ENCODE measurements around the gene ST6GALNAC4.

Gene ST6GALNAC4

GRCh38 chr9:127953768-127954505 lies 37.1 kb upstream of the ST6GALNAC4 start:
- peak overlapping the region; percentile 49 to 71 for H3K4me3 Mint-ChIP-seq

GRCh38 chr9:127953154-127953553 lies 36.3 kb upstream of the ST6GALNAC4 start:
- DNase-seq: no peak
- Mint-ChIP-seq H3K4me1 (peaks cover 97% of the 10 kb centered on the region), H3K27ac (no peak overlapping the region), H3K27me3 (no peaks in the 10 kb centered on the region), H3K9me3 (no peaks in the 10 kb centered on the region), H3K4me3 (peak overlapping the region in 1 of 2 donors; percentile 71)
- ATAC-seq: no peak

More at GRCh38 chr9:127953768-127954505, 37.1 kb upstream of the ST6GALNAC4 start:
- H3K9me3 Mint-ChIP-seq: no peaks in the 10 kb centered on the region
- H3K27ac Mint-ChIP-seq: peak overlapping the region; percentile 22 to 89
- DNase-seq (no peak), ATAC-seq (peak; percentile 27)
- H3K4me1 Mint-ChIP-seq: peaks cover 97% of the 10 kb centered on the region
- H3K27me3 Mint-ChIP-seq: no peaks in the 10 kb centered on the region

GRCh38 chr9:127950513-127951289 lies 33.9 kb upstream of the ST6GALNAC4 start:
- Mint-ChIP-seq H3K9me3 (no peaks in the 10 kb centered on the region), H3K27ac (peak overlapping the region; percentile 78 to 92), H3K4me1 (peaks cover 98% of the 10 kb centered on the region), H3K27me3 (no peaks in the 10 kb centered on the region), H3K4me3 (peak overlapping the region; percentile 44 to 54)
- DNase-seq: no peak
- ATAC-seq: no peak

- Mint-ChIP-seq H3K27me3 (no peaks in the 10 kb centered on the region), H3K9me3 (no peaks in the 10 kb centered on the region), H3K27ac (peak overlapping the region; percentile 78 to 92), H3K4me1 (peaks cover 98% of the 10 kb centered on the region), H3K4me3 (peak overlapping the region; percentile 34 to 44)
- DNase-seq (no peak), ATAC-seq (no peak)
Measured at GRCh38 chr9:127949827-127950512, 33.1 kb upstream of the ST6GALNAC4 start.

- peak overlapping the region in 1 of 2 donors; percentile 88 for H3K27ac Mint-ChIP-seq
- H3K27me3 Mint-ChIP-seq: no peaks in the 10 kb centered on the region
- no peak for ATAC-seq
- no peaks in the 10 kb centered on the region for H3K9me3 Mint-ChIP-seq
- DNase-seq: no peak
- H3K4me1 Mint-ChIP-seq: peaks cover 98% of the 10 kb centered on the region
- H3K4me3 Mint-ChIP-seq: no peak overlapping the region
Measured at GRCh38 chr9:127947841-127948710, 31.2 kb upstream of the ST6GALNAC4 start.

GRCh38 chr9:127946728-127947127 lies 29.9 kb upstream of the ST6GALNAC4 start:
- peak overlapping the region; percentile 87 to 88 for H3K27ac Mint-ChIP-seq
- H3K27me3 Mint-ChIP-seq: no peaks in the 10 kb centered on the region
- ATAC-seq (no peak), DNase-seq (no peak)
- no peak overlapping the region for H3K4me3 Mint-ChIP-seq
- no peaks in the 10 kb centered on the region for H3K9me3 Mint-ChIP-seq
- H3K4me1 Mint-ChIP-seq: peaks cover 98% of the 10 kb centered on the region

GRCh38 chr9:127945942-127946341 lies 29.1 kb upstream of the ST6GALNAC4 start:
- peak overlapping the region; percentile 17 to 49 for H3K27ac Mint-ChIP-seq
- H3K27me3 Mint-ChIP-seq: no peaks in the 10 kb centered on the region
- ATAC-seq: no peak
- DNase-seq: no peak
- H3K4me3 Mint-ChIP-seq: no peak overlapping the region
- H3K9me3 Mint-ChIP-seq: no peaks in the 10 kb centered on the region
- H3K4me1 Mint-ChIP-seq: peaks cover 93% of the 10 kb centered on the region

- Mint-ChIP-seq H3K4me3 (no peak overlapping the region), H3K27me3 (no peaks in the 10 kb centered on the region), H3K27ac (peak overlapping the region in 1 of 2 donors; percentile 49), H3K9me3 (no peaks in the 10 kb centered on the region), H3K4me1 (peaks cover 87% of the 10 kb centered on the region)
- ATAC-seq: no peak
- DNase-seq: no peak
Measured at GRCh38 chr9:127945338-127945737, 28.5 kb upstream of the ST6GALNAC4 start.

- H3K27me3 Mint-ChIP-seq: no peaks in the 10 kb centered on the region
- no peak overlapping the region for H3K4me3 Mint-ChIP-seq
- no peaks in the 10 kb centered on the region for H3K9me3 Mint-ChIP-seq
- no peak for DNase-seq
- ATAC-seq: no peak
- peaks cover 81% of the 10 kb centered on the region for H3K4me1 Mint-ChIP-seq
- peak overlapping the region in 1 of 2 donors; percentile 54 for H3K27ac Mint-ChIP-seq
Measured at GRCh38 chr9:127944586-127945218, 27.9 kb upstream of the ST6GALNAC4 start.

- Mint-ChIP-seq H3K27me3 (no peaks in the 10 kb centered on the region), H3K27ac (peak overlapping the region; percentile 83 to 92), H3K4me3 (peak overlapping the region in 1 of 2 donors; percentile 38), H3K4me1 (peaks cover 75% of the 10 kb centered on the region), H3K9me3 (no peaks in the 10 kb centered on the region)
- DNase-seq (peak; percentile 73 to 74), ATAC-seq (peak; percentile 82)
Measured at GRCh38 chr9:127943731-127944144, 26.9 kb upstream of the ST6GALNAC4 start.

GRCh38 chr9:127943011-127943662 lies 26.3 kb upstream of the ST6GALNAC4 start:
- Mint-ChIP-seq H3K27me3 (no peaks in the 10 kb centered on the region), H3K27ac (peak overlapping the region in 1 of 2 donors; percentile 92), H3K9me3 (no peaks in the 10 kb centered on the region), H3K4me3 (no peak overlapping the region), H3K4me1 (peaks cover 75% of the 10 kb centered on the region)
- ATAC-seq (peak; percentile 4), DNase-seq (no peak)

GRCh38 chr9:127942216-127943010 lies 25.6 kb upstream of the ST6GALNAC4 start:
- Mint-ChIP-seq H3K4me1 (peaks cover 75% of the 10 kb centered on the region), H3K27me3 (no peaks in the 10 kb centered on the region), H3K27ac (peak overlapping the region in 1 of 2 donors; percentile 65), H3K9me3 (no peaks in the 10 kb centered on the region), H3K4me3 (no peak overlapping the region)
- peak; percentile 57 to 65 for DNase-seq
- peak; percentile 47 for ATAC-seq

- ATAC-seq (no peak), DNase-seq (no peak)
- H3K27ac Mint-ChIP-seq: no peak overlapping the region
- no peaks in the 10 kb centered on the region for H3K9me3 Mint-ChIP-seq
- H3K27me3 Mint-ChIP-seq: no peaks in the 10 kb centered on the region
- no peak overlapping the region for H3K4me3 Mint-ChIP-seq
- H3K4me1 Mint-ChIP-seq: peaks cover 75% of the 10 kb centered on the region
Measured at GRCh38 chr9:127941961-127942215, 25.0 kb upstream of the ST6GALNAC4 start.

All from stimulated activated naive CD8-positive, alpha-beta T cell treated with anti-CD3 and anti-CD28 coated beads, Interleukin-15, amount 100 ng/mL, for 72 hours (primary cell).